ENCODE measurements around the gene DOK6.
"Not testable (repeated sequence)": the region's sequence is repeated elsewhere in the genome, so short reads cannot be mapped to it uniquely, and the experiment has no call there.

The DOK6 gene

GRCh38 chr18:69858897-69859296 lies 458.2 kb downstream of the DOK6 start:
- DNase-seq (ENCODE audit: low read depth) = no peak
- TF ChIP-seq CTCF (IDR thresholded peaks at IDR 0.05; ENCODE audit: control insufficient read depth, insufficient read depth, low read depth, low read length, missing control alignments) = no peak

GRCh38 chr18:69864802-69865201 lies 464.1 kb downstream of the DOK6 start:
- not testable (repeated sequence) for DNase-seq (ENCODE audit: low read depth); H3K4me3 ChIP-seq (ENCODE audit: control insufficient read depth, low read depth, low read length)

More at GRCh38 chr18:69858897-69859296, 458.2 kb downstream of the DOK6 start:
- H3K4me3 ChIP-seq (ENCODE audit: control insufficient read depth, low read depth, low read length) = no peak overlapping the region

- no peak for TF ChIP-seq CTCF (IDR thresholded peaks at IDR 0.05; ENCODE audit: control insufficient read depth, insufficient read depth, low read depth, low read length, missing control alignments)
- DNase-seq (ENCODE audit: low read depth) = no peak
- no peak overlapping the region for H3K4me3 ChIP-seq (ENCODE audit: control insufficient read depth, low read depth, low read length)
These were observed 465.1 kb downstream of the DOK6 start for GRCh38 chr18:69865776-69866175.

- no peak for DNase-seq (ENCODE audit: low read depth)
- H3K4me3 ChIP-seq (ENCODE audit: control insufficient read depth, low read depth, low read length) = no peak overlapping the region
- TF ChIP-seq CTCF (IDR thresholded peaks at IDR 0.05; ENCODE audit: control insufficient read depth, insufficient read depth, low read depth, low read length, missing control alignments) = no peak
These were observed 465.5 kb downstream of the DOK6 start for GRCh38 chr18:69866212-69866611.

- TF ChIP-seq CTCF (IDR thresholded peaks at IDR 0.05; ENCODE audit: control insufficient read depth, insufficient read depth, low read depth, low read length, missing control alignments) = no peak
- H3K4me3 ChIP-seq (ENCODE audit: control insufficient read depth, low read depth, low read length) = no peak overlapping the region
- DNase-seq (ENCODE audit: low read depth) = no peak
These were observed 470.0 kb downstream of the DOK6 start for GRCh38 chr18:69870736-69871135.

- DNase-seq (ENCODE audit: low read depth) = no peak
- no peak for TF ChIP-seq CTCF (IDR thresholded peaks at IDR 0.05; ENCODE audit: control insufficient read depth, insufficient read depth, low read depth, low read length, missing control alignments)
- H3K4me3 ChIP-seq (ENCODE audit: control insufficient read depth, low read depth, low read length) = no peak overlapping the region
These were observed 470.7 kb downstream of the DOK6 start for GRCh38 chr18:69871363-69871762.

GRCh38 chr18:69872661-69873060 lies 472.0 kb downstream of the DOK6 start:
- no peak overlapping the region for H3K4me3 ChIP-seq (ENCODE audit: control insufficient read depth, low read depth, low read length)
- TF ChIP-seq CTCF (IDR thresholded peaks at IDR 0.05; ENCODE audit: control insufficient read depth, insufficient read depth, low read depth, low read length, missing control alignments) = no peak
- no peak for DNase-seq (ENCODE audit: low read depth)

All from AG09309 (cell line).